Measurements from ENCODE around the gene SLC27A3. TPM values are rescaled to one million over a fixed set of nuclear protein-coding genes. Genes with fewer than 3 reads are reported as not detected.

SLC27A3 gene
- total RNA-seq, 2 donors from 2014 or later = 27.4 to 30.9 TPM

DNA sequence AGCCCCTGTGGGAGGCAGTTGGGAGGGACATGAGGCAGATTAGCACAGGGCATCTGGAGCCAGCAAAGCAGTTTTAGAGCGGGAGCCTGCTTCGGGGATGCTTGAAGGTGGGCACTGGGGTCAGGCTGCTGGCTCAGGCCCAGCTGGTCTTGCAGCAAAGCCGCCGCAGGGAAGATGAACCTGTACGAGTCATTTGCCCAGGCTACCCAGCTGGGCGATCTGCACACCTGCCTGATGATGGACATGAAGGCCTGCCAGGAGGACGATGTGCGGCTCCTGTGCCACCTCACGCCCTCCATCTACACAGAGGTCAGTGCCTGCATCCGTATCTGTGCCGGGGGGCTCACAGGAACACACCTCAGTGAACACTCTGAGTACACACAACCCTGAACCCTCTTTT, 7.7 kb upstream of the SLC27A3 start:
- TF ChIP-seq CTCF (IDR thresholded peaks at IDR 0.05) = no peak
- no peak for TF ChIP-seq POLR2AphosphoS5 (IDR thresholded peaks at IDR 0.05)
- TF ChIP-seq POLR2A (IDR thresholded peaks at IDR 0.05) = no peak
- no peak for DNase-seq (ENCODE audit: low spot score)
- H3K27ac ChIP-seq = no peak overlapping the region
- H3K27me3 ChIP-seq (replicated peaks; ENCODE audit: insufficient read depth) = no peaks in the 10 kb centered on the region
- WGBS = 90% methylated on average over 11 of the region's 11 CpGs
- H3K9me3 ChIP-seq = no peaks in the 10 kb centered on the region
- no peaks in the 10 kb centered on the region for H3K4me1 ChIP-seq (replicated peaks)
- peaks cover 0 to 14% of the 10 kb centered on the region in 2 donors for H3K36me3 ChIP-seq
- H3K4me3 ChIP-seq = no peak overlapping the region
- intact Hi-C loops (cut with DNase I) = no loop called here

DNA sequence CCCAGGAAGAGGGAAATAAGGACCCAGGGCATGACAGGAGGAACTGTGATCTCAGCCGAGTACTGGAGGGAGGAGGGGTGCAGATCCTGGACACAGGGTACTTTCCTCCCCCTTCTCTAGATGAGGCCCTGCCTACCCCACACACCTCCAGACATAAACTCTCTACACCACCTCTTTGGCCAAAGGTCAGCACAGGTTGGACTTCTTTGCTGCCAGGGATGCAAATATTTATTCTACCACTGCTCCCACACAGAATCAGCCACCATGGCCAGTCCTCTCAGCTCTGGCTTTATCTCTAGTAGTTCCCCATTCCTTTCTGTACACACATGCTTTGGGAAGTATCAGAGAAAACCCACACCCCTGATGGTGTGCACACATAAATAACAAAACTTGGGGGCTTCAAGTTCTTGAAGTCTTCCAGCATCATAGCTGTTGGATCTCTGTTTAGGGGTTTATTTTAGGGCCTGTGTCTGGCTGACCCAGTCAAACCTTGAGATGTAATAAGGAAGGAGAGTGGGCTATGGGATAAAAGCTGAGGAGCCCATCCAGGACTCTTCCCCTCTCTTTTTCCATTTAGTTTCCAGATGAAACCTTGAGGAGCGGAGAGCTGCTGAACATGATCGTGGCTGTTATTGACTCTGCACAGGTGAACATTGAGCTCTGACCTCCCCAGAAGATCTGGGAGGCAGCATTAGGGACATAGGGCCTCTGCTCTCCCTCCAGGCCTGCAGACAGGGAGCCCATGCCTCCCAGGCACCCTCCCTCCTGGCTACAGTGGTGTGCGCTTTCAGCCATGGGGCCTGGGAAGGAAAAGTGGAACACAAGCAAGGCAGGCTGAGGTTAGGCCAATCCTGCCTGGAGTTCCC, 6.7 kb upstream of the SLC27A3 start:
- DNase-seq (ENCODE audit: low spot score) = no peak
- no peak overlapping the region for H3K4me3 ChIP-seq
- H3K9me3 ChIP-seq = no peaks in the 10 kb centered on the region
- WGBS = 88% methylated on average over 4 of the region's 4 CpGs
- H3K36me3 ChIP-seq = peaks cover 0 to 21% of the 10 kb centered on the region in 2 donors
- intact Hi-C loops (cut with DNase I) = no loop called here
- H3K27me3 ChIP-seq (replicated peaks; ENCODE audit: insufficient read depth) = no peaks in the 10 kb centered on the region
- TF ChIP-seq CTCF (IDR thresholded peaks at IDR 0.05) = no peak
- no peak for TF ChIP-seq POLR2A (IDR thresholded peaks at IDR 0.05)
- no peak for TF ChIP-seq POLR2AphosphoS5 (IDR thresholded peaks at IDR 0.05)
- H3K4me1 ChIP-seq (replicated peaks) = no peaks in the 10 kb centered on the region
- H3K27ac ChIP-seq = no peak overlapping the region

DNA sequence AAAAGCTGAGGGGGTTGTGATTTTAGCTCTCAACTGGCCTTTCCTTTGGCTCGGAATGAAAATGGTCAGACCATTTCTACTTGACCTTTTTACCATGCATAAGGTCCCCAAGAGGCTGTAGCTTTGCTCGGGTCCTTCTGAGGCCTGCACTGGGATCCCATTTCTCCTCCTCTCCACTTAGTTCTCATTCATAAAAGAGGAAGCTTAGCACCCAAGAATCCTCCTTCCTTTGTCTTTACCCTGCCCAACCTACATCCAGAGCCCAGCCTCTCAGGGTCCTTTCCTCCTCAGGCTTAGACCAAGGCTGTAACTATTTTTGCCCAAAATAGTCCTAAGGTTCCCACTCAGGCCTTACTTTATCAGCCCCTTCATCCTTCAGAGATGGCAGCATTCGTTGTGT, 6.0 kb upstream of the SLC27A3 start:
- H3K36me3 ChIP-seq = peaks cover 0 to 21% of the 10 kb centered on the region in 2 donors
- no peak for DNase-seq (ENCODE audit: low spot score)
- 83% methylated on average over 3 of the region's 3 CpGs for WGBS
- H3K27me3 ChIP-seq (replicated peaks; ENCODE audit: insufficient read depth) = no peaks in the 10 kb centered on the region
- TF ChIP-seq POLR2AphosphoS5 (IDR thresholded peaks at IDR 0.05) = no peak
- TF ChIP-seq CTCF (IDR thresholded peaks at IDR 0.05) = no peak
- TF ChIP-seq POLR2A (IDR thresholded peaks at IDR 0.05) = no peak
- no peaks in the 10 kb centered on the region for H3K4me1 ChIP-seq (replicated peaks)
- H3K9me3 ChIP-seq = no peaks in the 10 kb centered on the region
- H3K4me3 ChIP-seq = no peak overlapping the region
- H3K27ac ChIP-seq = no peak overlapping the region
- intact Hi-C loops (cut with DNase I) = no loop called here

DNA sequence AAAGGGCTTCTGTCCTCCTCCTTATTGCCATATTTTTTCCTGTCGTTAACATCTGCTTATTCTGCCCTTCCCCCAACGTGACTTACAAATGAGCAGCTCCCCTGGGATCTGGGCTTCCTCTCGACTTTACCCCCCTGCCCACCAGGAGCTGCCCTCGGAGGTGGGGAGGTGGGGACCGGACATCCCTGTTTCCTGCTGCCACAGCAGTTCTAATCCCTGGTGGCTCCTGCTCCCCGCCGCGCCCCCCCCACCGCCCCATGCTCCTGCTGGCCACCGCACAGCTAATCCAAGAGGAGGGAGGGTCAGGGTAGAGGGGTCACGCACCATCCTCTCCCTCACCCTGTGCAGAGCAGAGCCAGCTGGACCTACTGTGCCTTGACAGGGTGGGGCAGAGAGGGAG, 4.4 kb upstream of the SLC27A3 start:
- no peak overlapping the region for H3K4me3 ChIP-seq
- no peak overlapping the region for H3K27ac ChIP-seq
- intact Hi-C loops (cut with DNase I) = loop anchor here (5.0 kb wide), 1 partner anchor 93 kb away; the partner anchor contains the start of gene NPR1
- no peaks in the 10 kb centered on the region for H3K4me1 ChIP-seq (replicated peaks)
- no peaks in the 10 kb centered on the region for H3K27me3 ChIP-seq (replicated peaks; ENCODE audit: insufficient read depth)
- no peak for DNase-seq (ENCODE audit: low spot score)
- 68% methylated on average over 11 of the region's 11 CpGs for WGBS
- H3K9me3 ChIP-seq = no peaks in the 10 kb centered on the region
- H3K36me3 ChIP-seq = peaks cover 0 to 21% of the 10 kb centered on the region in 2 donors
- TF ChIP-seq CTCF (IDR thresholded peaks at IDR 0.05) (no peak), POLR2AphosphoS5 (IDR thresholded peaks at IDR 0.05) (no peak), POLR2A (IDR thresholded peaks at IDR 0.05) (no peak)

DNA sequence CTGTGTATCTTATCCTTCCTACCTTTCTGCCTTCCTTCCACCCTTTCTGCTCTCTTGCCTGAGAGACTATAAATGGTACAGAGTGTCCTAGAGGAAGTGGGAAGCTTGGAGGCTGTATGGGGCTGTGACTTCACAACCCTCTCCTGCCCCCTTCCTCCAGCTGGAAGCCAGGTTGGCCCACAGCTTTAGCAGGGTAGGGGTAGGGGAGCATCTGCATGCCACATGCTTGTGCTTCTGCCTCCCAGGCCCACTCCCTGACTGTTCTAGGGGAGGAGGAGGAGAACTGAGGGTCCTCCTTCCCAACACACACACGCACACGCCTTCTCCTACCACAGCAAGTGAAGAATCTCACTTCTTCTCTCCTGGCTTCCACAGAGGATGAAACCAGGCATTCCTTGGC, 3.9 kb upstream of the SLC27A3 start:
- intact Hi-C loops (cut with DNase I) = loop anchor here (5.0 kb wide), 1 partner anchor 94 kb away; the partner anchor contains the start of gene NPR1
- H3K4me3 ChIP-seq = no peak overlapping the region
- TF ChIP-seq POLR2A (IDR thresholded peaks at IDR 0.05) (no peak), CTCF (IDR thresholded peaks at IDR 0.05) (no peak), POLR2AphosphoS5 (IDR thresholded peaks at IDR 0.05) (no peak)
- H3K27me3 ChIP-seq (replicated peaks; ENCODE audit: insufficient read depth) = no peaks in the 10 kb centered on the region
- H3K27ac ChIP-seq = no peak overlapping the region
- no peaks in the 10 kb centered on the region for H3K9me3 ChIP-seq
- no peaks in the 10 kb centered on the region for H3K4me1 ChIP-seq (replicated peaks)
- peaks cover 0 to 21% of the 10 kb centered on the region in 2 donors for H3K36me3 ChIP-seq
- no peak for DNase-seq (ENCODE audit: low spot score)
- 76% methylated on average over 2 of the region's 2 CpGs for WGBS
